ENCODE data around the gene CYB5RL.
"Not testable (repeated sequence)": the region's sequence is repeated elsewhere in the genome, so short reads cannot be mapped to it uniquely, and the experiment has no call there.

CYB5RL gene

GRCh38 chr1:54212872-54213271 is 13.0 kb upstream of the CYB5RL start:
- peaks cover 95% of the 10 kb centered on the region for H3K36me3 ChIP-seq (ENCODE audit: insufficient read depth, low read length)

GRCh38 chr1:54207896-54208295 is 8.1 kb upstream of the CYB5RL start:
- H3K9ac ChIP-seq (ENCODE audit: low read depth, low read length); H2AFZ ChIP-seq (ENCODE audit: low read depth, low read length); DNase-seq; H3K4me2 ChIP-seq (ENCODE audit: insufficient read depth, low read length); H3K9me3 ChIP-seq (ENCODE audit: insufficient read depth, low read length, severe bottlenecking); H3K4me3 ChIP-seq (ENCODE audit: low read depth in 1 of 2, low read length in 2 of 2); H3K27me3 ChIP-seq (ENCODE audit: insufficient read depth, low read length, poor library complexity); ATAC-seq (ENCODE audit: insufficient read depth, low read depth); H3K27ac ChIP-seq (ENCODE audit: low read length); H3K4me1 ChIP-seq (ENCODE audit: insufficient read depth, low read length): not testable (repeated sequence)
- H3K79me2 ChIP-seq (ENCODE audit: insufficient read depth, low read length) = peaks cover 18% of the 10 kb centered on the region
- H4K20me1 ChIP-seq (ENCODE audit: insufficient read depth, low read length) = peaks cover 10% of the 10 kb centered on the region; the same call in 1 of the 2 replicates
- H3K36me3 ChIP-seq (ENCODE audit: insufficient read depth, low read length) = peaks cover 86% of the 10 kb centered on the region

More at GRCh38 chr1:54212872-54213271, 13.0 kb upstream of the CYB5RL start:
- no peak for ATAC-seq (ENCODE audit: insufficient read depth, low read depth)
- H4K20me1 ChIP-seq (ENCODE audit: insufficient read depth, low read length) = peaks cover 6% of the 10 kb centered on the region; the same call in 1 of the 2 replicates
- H3K9me3 ChIP-seq (ENCODE audit: insufficient read depth, low read length, severe bottlenecking) = no peaks in the 10 kb centered on the region
- no peak overlapping the region for H3K4me3 ChIP-seq (ENCODE audit: low read depth in 1 of 2, low read length in 2 of 2)
- no peaks in the 10 kb centered on the region for H3K79me2 ChIP-seq (ENCODE audit: insufficient read depth, low read length)
- no peaks in the 10 kb centered on the region for H3K27me3 ChIP-seq (ENCODE audit: insufficient read depth, low read length, poor library complexity)
- no peak overlapping the region for H3K4me2 ChIP-seq (ENCODE audit: insufficient read depth, low read length)
- H3K9ac ChIP-seq (ENCODE audit: low read depth, low read length) = no peak overlapping the region
- no peak overlapping the region for H3K27ac ChIP-seq (ENCODE audit: low read length)
- DNase-seq = no peak
- no peak overlapping the region for H2AFZ ChIP-seq (ENCODE audit: low read depth, low read length)
- no peaks in the 10 kb centered on the region for H3K4me1 ChIP-seq (ENCODE audit: insufficient read depth, low read length)
- TF ChIP-seq CTCF (IDR thresholded peaks at IDR 0.05; ENCODE audit: borderline replicate concordance, extremely low read depth, low read length, poor library complexity, severe bottlenecking) = no peak
- TF ChIP-seq EZH2 (IDR thresholded peaks at IDR 0.05; ENCODE audit: borderline replicate concordance, low read depth, low read length, severe bottlenecking) = no peak

GRCh38 chr1:54207287-54207686 is 7.5 kb upstream of the CYB5RL start:
- Histone ChIP-seq H3K36me3 (ENCODE audit: insufficient read depth, low read length) (peaks cover 86% of the 10 kb centered on the region), H3K79me2 (ENCODE audit: insufficient read depth, low read length) (peaks cover 24% of the 10 kb centered on the region), H3K9me3 (ENCODE audit: insufficient read depth, low read length, severe bottlenecking) (no peaks in the 10 kb centered on the region), H3K4me1 (ENCODE audit: insufficient read depth, low read length) (peaks cover 8% of the 10 kb centered on the region; the same call in 1 of the 2 replicates), H3K27me3 (ENCODE audit: insufficient read depth, low read length, poor library complexity) (no peaks in the 10 kb centered on the region), H2AFZ (ENCODE audit: low read depth, low read length) (no peak overlapping the region), H3K4me2 (ENCODE audit: insufficient read depth, low read length) (no peak overlapping the region), H3K27ac (ENCODE audit: low read length) (no peak overlapping the region), H3K4me3 (ENCODE audit: low read depth in 1 of 2, low read length in 2 of 2) (no peak overlapping the region), H4K20me1 (ENCODE audit: insufficient read depth, low read length) (peaks cover 10% of the 10 kb centered on the region; the same call in 1 of the 2 replicates), H3K9ac (ENCODE audit: low read depth, low read length) (no peak overlapping the region)
- TF ChIP-seq EZH2 (IDR thresholded peaks at IDR 0.05; ENCODE audit: borderline replicate concordance, low read depth, low read length, severe bottlenecking) (no peak), CTCF (IDR thresholded peaks at IDR 0.05; ENCODE audit: borderline replicate concordance, extremely low read depth, low read length, poor library complexity, severe bottlenecking) (no peak)
- ATAC-seq (ENCODE audit: insufficient read depth, low read depth) = no peak
- no peak for DNase-seq

GRCh38 chr1:54204199-54204598 is 4.4 kb upstream of the CYB5RL start:
- Histone ChIP-seq H3K27ac (ENCODE audit: low read length) (no peak overlapping the region), H3K79me2 (ENCODE audit: insufficient read depth, low read length) (peaks cover 54% of the 10 kb centered on the region), H3K4me2 (ENCODE audit: insufficient read depth, low read length) (no peak overlapping the region), H3K9ac (ENCODE audit: low read depth, low read length) (no peak overlapping the region), H3K36me3 (ENCODE audit: insufficient read depth, low read length) (peaks cover 70% of the 10 kb centered on the region), H3K4me1 (ENCODE audit: insufficient read depth, low read length) (peaks cover 32% of the 10 kb centered on the region), H3K4me3 (ENCODE audit: low read depth in 1 of 2, low read length in 2 of 2) (no peak overlapping the region), H2AFZ (ENCODE audit: low read depth, low read length) (no peak overlapping the region), H3K27me3 (ENCODE audit: insufficient read depth, low read length, poor library complexity) (no peaks in the 10 kb centered on the region), H3K9me3 (ENCODE audit: insufficient read depth, low read length, severe bottlenecking) (no peaks in the 10 kb centered on the region), H4K20me1 (ENCODE audit: insufficient read depth, low read length) (peaks cover 12% of the 10 kb centered on the region; the same call in 1 of the 2 replicates)
- no peak for DNase-seq
- no peak for TF ChIP-seq CTCF (IDR thresholded peaks at IDR 0.05; ENCODE audit: borderline replicate concordance, extremely low read depth, low read length, poor library complexity, severe bottlenecking)
- TF ChIP-seq EZH2 (IDR thresholded peaks at IDR 0.05; ENCODE audit: borderline replicate concordance, low read depth, low read length, severe bottlenecking) = no peak
- no peak for ATAC-seq (ENCODE audit: insufficient read depth, low read depth)
